H1 (cell line): ENCODE data around the gene CRK.

Experiments
- CTCF ChIP-seq, 3 experiments: IDR thresholded peaks; 1 replicate in 2 of 3; 2 replicates in 1 of 3; pipeline versions ENCODE4 v1.5.1 to v1.6.1; 2011; ENCODE audit warnings: low read length in 3 of 3, mild to moderate bottlenecking in 3 of 3, inconsistent platforms in 2 of 3, low read depth in 1 of 3, moderate library complexity in 1 of 3; ENCODE audit not compliant: insufficient read depth in 1 of 3; ENCODE audit errors: control extremely low read depth in 1 of 3
- HDAC2 ChIP-seq, 2 experiments: fragments of 300-600 bp in 1 of 2; sonication (generic) in 1 of 2; IDR thresholded peaks; 2 replicates each; pipeline ENCODE4 v1.6.1; 2011 to 2012; ENCODE audit warnings: low read depth in 2 of 2, low read length in 2 of 2, mild to moderate bottlenecking in 2 of 2, moderate library complexity in 2 of 2, borderline replicate concordance in 1 of 2, inconsistent platforms in 1 of 2
- POLR2AphosphoS5 ChIP-seq: IDR thresholded peaks from 2 replicates; pipeline ENCODE4 v1.6.1; 2011; ENCODE audit warnings: low read depth, low read length
- SRF ChIP-seq: IDR thresholded peaks from 2 replicates; pipeline ENCODE4 v1.6.1; 2011; ENCODE audit warnings: mild to moderate bottlenecking, low read depth, low read length, moderate library complexity
- TF ChIP-seq, protein P1 (sequence below): IDR thresholded peaks from 2 replicates; pipeline ENCODE4 v1.6.1; 2011; ENCODE audit warnings: low read length, improper control_type of control experiment

GRCh38 chr17:1475321-1475854 is 19.4 kb upstream of the CRK start:
- TF ChIP-seq, protein P1, sequence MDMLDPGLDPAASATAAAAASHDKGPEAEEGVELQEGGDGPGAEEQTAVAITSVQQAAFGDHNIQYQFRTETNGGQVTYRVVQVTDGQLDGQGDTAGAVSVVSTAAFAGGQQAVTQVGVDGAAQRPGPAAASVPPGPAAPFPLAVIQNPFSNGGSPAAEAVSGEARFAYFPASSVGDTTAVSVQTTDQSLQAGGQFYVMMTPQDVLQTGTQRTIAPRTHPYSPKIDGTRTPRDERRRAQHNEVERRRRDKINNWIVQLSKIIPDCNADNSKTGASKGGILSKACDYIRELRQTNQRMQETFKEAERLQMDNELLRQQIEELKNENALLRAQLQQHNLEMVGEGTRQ = no peak
- TF ChIP-seq HDAC2 (IDR thresholded peaks at IDR 0.05; ENCODE audit: borderline replicate concordance in 1 of 2, low read depth in 2 of 2, low read length in 2 of 2) (no peak), SRF (no peak), POLR2AphosphoS5 (no peak), CTCF (IDR thresholded peaks at IDR 0.05; ENCODE audit: control extremely low read depth in 1 of 3, insufficient read depth in 1 of 3, low read depth in 1 of 3, low read length in 3 of 3) (no peak)
